ENCODE results near the gene FOXS1.

The FOXS1 gene

GRCh38 chr20:31860390-31861134, 15.2 kb upstream of the FOXS1 start:
- DNase-seq: no peak

GRCh38 chr20:31859998-31860380, 14.6 kb upstream of the FOXS1 start:
- no peak for DNase-seq

GRCh38 chr20:31859266-31859997, 14.0 kb upstream of the FOXS1 start:
- DNase-seq: no peak

DNA sequence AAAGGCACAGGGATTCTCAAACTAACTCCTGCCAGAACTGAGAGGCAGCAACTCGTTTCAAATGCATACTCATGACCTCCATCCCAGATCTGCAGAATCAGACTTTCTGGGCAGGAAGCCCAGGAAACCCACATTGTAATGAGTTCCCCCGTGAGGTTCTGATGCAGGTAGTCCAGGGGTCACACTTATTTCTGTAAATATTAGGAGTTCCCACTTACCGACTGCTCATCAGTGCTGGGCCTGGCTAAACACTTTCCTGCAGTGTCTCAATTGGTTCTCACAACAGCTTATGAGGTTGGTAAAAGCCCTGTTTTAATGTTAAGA, 13.3 kb upstream of the FOXS1 start:
- DNase-seq: no peak

DNA sequence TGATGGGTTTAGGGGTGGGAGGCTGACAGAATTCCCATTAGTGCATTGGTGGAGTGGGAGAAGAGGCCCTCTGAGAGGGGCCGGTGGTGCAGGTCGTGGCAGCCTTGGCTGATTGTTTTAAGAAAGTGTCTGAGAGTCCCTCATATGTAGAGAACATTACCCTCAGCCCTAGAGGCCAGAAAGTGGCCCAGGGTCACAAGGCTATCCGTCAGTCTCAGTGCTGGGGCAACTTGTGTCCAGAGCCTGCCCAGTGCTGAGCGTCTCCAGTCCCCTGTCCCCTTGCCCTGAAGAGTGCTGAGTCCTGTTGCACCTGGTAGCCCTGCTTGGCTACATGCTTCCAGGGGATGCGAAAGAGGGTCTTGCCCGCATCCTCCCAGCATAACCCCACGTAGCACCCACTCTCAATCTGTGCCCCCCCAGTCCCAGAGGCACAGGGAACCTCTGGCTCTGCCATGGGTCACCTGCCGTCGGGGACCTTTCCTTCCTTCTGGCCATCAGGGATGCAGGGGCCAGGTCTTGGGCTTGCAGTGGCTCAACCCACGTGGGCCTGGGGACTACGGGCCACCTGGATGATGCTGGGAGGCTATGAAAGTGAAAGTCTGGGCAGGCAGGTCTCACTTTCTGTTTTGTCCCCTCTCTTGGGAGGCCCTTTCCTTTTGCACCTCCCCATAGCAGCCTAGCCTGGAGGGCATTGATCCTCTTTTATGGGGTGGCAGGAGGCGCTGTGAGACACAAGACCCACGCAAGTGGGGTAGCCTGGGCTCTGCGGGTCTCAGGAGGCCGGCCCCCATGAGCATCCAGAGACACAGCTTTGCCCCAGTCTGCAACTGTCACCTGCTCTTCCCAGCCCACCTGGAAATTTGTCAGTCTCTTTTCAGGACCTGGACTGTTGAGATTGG, 12.7 kb upstream of the FOXS1 start:
- DNase-seq: no peak

DNA sequence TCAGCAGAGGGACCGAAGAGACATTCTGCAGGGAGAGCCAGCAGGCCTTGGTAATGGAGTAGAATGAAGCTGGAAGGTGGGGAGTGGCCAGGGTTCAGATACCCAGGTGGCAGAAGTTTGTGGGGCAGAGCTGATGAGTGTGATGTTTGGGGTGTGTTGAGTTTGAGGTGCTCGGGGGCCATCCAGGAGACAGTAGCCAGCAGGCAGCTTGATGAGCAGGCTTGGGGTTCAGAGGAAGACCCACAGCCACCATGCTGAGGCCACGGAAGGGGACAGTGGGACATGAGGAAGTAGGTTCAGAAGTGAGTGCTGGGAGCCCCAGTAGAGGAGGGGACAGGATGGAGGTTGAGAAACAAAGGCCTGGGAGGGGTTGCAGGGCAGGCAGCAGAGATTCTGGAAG, 11.1 kb upstream of the FOXS1 start:
- no peak for DNase-seq

DNA sequence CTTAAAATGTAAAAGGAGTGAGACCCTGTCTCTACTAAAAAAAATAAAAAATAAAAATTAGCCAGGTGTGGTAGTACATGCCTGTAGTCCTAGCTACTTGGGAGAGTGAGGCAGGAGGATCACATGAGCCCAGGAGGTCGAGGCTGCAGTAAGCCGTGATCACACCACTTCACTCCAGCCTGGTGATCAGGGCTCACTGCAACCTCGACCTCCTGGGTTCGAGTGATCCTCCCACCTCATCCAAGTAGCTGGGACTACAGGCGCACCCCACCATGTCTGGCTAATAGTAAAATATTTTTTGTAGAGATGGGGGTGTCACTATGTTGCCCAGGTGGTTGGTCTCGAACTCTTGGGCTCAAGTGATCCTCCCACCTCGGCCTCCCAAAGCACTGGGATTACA, 8.1 kb upstream of the FOXS1 start:
- DNase-seq: no peak

- DNase-seq: no peak
Measured at GRCh38 chr20:31851240-31851955, 6.0 kb upstream of the FOXS1 start.

- no peak for DNase-seq
Measured at GRCh38 chr20:31849306-31849930, 4.0 kb upstream of the FOXS1 start.

- no peak for DNase-seq
Measured at GRCh38 chr20:31848088-31848999, 2.9 kb upstream of the FOXS1 start.

DNA sequence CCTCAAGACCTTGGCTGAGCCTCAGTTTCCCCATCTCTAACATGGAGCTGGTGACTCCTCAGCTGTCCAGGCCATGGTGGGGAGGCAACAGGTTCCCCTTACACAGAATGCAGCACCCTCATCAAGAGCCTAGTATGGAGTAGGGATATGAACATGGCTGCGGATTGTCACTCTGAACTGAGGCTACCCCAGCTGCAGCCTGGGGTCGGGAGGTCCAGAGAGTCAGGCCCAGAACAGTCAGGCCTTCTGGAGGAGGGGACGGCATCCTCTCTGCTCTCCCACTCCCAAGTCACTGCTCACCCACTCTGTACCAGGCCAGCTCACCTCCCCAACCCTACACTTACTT, 1.4 kb upstream of the FOXS1 start:
- no peak for DNase-seq

- no peak for DNase-seq
Measured at GRCh38 chr20:31844737-31845299, 586 bp downstream of the FOXS1 start.

DNA sequence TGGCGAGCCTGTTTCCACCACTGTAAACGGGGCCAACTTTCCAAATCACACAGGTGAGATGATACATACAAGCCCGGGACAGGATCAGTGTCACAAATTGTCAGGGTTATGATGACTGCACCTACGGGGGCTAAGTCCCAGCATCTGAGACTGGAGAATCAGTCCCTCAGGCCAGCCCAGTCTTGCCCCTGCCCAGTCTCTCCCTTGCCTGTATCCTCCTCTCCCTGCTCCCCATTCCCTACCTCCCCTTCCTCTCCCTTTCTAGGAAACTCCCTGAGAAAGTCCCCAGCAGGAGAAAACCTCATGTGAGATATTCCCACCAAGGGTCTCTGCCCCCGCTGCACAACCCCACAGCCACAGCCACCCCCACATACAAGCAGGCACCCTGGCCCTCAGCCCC, 1.5 kb downstream of the FOXS1 start:
- DNase-seq: no peak

DNA sequence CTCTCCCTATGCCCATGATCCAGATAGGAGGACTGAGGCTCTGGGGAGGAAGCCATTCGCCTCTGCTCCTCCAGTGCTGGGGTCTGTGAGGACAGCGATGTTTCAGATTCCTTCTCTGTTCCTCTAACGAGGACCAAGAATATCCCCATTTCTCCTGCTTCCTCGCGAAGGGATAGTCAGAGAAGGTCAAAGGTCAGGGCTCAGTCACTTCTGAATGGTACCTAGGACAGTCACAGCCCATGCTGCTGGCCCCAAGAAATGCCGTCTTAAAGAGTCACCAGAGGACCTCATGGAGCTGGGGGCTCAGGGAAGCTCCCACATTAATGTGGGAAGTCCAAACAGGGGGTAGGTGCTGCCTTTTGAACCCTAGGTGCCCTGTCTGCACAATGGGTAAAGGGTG, 2.1 kb downstream of the FOXS1 start:
- no peak for DNase-seq

DNA sequence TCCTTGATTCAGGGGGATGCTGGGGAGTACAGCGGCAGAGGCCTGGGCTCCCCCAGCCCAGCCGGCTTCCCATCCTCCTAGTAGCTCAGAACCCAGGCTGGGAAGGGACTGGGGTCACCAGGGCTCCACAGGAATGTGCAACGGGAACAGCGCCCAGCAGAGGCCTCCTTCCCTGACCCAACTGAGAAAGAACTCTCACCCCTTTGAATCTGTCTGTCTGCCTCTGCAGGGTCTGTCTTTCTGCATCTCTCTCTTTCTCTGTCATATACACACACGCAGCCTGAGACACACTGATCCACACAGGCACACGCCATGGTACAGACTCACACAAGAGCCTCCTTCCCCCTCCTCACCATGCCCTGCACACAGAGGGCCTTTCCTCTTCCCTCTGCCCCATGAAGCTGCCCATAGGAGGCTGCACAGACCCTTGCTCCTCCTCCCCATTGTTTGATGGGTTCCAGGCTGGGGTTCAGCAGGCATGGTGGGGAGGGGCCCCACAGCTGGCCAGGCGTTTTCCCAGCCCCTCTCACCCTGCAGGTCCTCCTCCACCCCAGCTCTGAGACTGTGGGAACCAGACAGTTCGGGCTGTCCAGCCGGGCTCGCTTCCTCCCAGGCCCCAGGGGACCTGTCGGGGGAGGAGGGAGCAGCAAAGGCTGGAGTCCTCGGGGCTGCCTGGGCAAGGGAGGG, 2.8 kb downstream of the FOXS1 start:
- no peak for DNase-seq

- DNase-seq: no peak
Measured at GRCh38 chr20:31841928-31842327, 3.5 kb downstream of the FOXS1 start.

DNA sequence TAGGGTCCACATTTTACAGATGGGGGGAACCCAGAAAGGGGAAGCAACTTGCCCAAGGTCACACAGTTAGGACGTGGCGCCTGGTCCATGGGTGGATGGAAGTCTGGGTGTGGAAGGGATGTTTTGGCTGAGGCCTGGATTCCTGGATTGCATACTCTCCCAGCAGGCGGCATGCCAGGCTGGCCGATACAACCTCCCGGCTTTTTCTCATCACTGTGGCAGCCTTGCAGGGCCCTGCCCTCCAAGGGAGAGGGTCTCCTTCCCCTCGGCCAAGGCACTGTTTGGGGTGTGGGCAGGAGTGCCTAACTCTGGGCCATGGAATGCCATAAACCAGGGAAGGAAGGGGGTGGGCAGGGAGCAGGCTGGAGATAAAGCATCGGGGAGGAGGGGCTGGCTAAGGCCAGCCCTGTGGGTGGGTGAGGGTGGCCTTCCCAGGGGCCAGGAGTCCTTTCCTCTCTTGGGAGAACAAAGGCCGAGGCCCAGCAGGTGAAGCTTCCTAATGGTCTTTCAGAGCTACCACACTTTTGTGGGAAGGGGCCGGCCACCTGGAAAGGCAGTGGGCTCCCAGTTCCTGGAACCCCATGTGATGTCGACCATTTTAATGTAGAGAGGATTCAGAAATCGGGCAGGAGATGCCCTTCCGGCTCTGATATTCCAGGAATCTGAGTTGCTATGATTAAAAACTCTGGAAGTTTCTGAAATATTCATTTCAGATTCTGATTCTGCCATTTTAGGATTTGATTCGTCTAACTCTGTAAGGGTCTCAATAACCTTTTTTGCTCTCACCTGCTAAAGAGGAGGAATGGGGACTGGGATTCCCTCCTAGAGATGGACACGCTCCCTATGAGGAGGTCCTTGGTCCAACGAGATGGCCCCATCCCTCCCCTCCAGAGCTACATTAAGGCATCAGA, 4.2 kb downstream of the FOXS1 start:
- no peak for DNase-seq

DNA sequence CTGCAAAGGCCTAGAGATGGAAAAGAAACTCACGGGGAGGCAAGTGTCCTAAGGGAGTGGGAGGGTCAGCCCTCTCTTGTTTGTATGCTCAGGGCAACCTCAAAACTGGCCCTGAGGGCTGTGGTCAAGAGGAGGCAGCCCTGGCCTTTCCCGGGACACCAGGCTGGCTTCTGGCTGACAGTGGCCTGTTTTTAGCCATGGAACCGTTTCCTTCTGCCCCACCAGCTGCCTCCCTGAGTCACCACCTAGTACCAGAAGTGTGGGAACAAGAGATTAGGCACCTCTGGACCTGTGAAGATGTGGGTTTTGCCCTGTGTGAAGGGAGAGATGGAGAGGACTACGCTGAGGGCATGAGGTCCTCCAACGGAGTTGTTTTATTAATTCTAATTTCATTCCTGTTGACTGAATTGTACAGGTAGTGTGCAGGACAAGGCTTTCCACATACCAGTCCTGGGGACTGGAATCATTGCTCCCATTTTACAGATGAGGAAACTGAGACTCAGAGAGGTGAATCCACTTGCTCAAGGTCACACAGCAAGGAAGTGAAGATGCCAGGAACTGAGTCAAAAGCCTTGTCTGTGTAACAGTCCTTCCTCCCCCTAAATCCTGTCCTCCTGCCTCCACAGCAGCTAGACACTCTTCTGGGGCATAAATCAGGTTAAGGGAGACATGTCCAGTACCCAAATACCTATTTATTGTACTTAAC, 5.5 kb downstream of the FOXS1 start:
- no peak for DNase-seq
